Measurements from ENCODE around the gene SLC16A10. TPM values are rescaled to one million over a fixed set of nuclear protein-coding genes. Genes with fewer than 3 reads are reported as not detected.

The SLC16A10 gene
- total and polyA plus RNA-seq, 2 of the 8 experiments (the other 6 are each of a cell fraction or from before 2014, with no cell fraction given) = 18.6 to 23.2 TPM

DNA sequence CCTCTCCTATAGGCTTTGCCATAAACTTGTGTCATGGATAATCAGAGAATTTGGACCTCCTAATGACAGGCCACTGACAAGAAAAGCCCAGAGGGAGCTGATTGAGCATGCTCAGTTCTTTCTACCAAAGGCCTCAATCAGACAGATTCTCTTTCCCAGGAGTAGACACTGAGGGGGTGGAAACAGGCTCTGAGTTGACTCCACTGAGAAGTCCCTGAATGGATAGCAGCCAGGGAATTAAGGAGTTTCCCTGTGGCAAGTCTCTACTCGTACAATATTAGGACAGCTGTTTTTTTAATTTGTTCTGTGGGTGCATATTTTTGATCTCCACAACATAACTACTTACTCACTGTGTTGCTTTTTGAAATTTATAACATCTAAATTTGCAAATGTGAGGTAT, 63.3 kb downstream of the SLC16A10 start:
- no peak overlapping the region for H2BK12ac ChIP-seq (ENCODE audit: low read depth, low read length)
- no peaks in the 10 kb centered on the region for H3K36me3 ChIP-seq (ENCODE audit: control insufficient read depth in 2 of 4, insufficient read depth in 4 of 4, low read length in 3 of 4)
- POLR2A ChIA-PET (ENCODE audit: partially characterized antibody) = no interaction called here
- H3K14ac ChIP-seq (ENCODE audit: insufficient read length) = no peak overlapping the region
- no peak overlapping the region for H3K23ac ChIP-seq (ENCODE audit: insufficient read length)
- H3K56ac ChIP-seq (replicated peaks; ENCODE audit: insufficient read length, low read depth, low read length) = no peak overlapping the region
- CTCF ChIA-PET (ENCODE audit: partially characterized antibody) = no interaction called here
- no peaks in the 10 kb centered on the region for H3K79me2 ChIP-seq (ENCODE audit: control insufficient read depth in 1 of 2, insufficient read depth in 2 of 2, low read length in 2 of 2)
- FAIRE-seq (no peak), DNase-seq (ENCODE audit: low read depth in 1 of 2, low spot score in 2 of 2) (no peak)
- H2BK120ac ChIP-seq (replicated peaks; ENCODE audit: low read depth, low read length) = no peak overlapping the region
- no peak overlapping the region for H3K18ac ChIP-seq (ENCODE audit: extremely low read depth, low read length)
- H3K4ac ChIP-seq (replicated peaks; ENCODE audit: insufficient read length, low read depth, low read length) = no peak overlapping the region
- no peak overlapping the region for H3K27ac ChIP-seq (ENCODE audit: low read depth, low read length)
- peaks cover 0 to under 1% (median 0%) of the 10 kb centered on the region in 4 experiments; a peak in 1 of 7 replicates for H3K27me3 ChIP-seq (replicated peaks in 1 of 4; ENCODE audit: control insufficient read depth in 3 of 4, extremely low read depth in 1 of 4, insufficient read depth in 3 of 4, low read length in 3 of 4)
- no peak overlapping the region for H3K9ac ChIP-seq (replicated peaks in 1 of 4; ENCODE audit: extremely low read depth in 1 of 4, low read depth in 3 of 4, low read length in 3 of 4)
- TF ChIP-seq POU5F1 (IDR thresholded peaks at IDR 0.05; ENCODE audit: low read depth, low read length) = no peak
- TF ChIP-seq CHD2 (IDR thresholded peaks at IDR 0.05; ENCODE audit: low read length) = no peak
- TF ChIP-seq GABPA (IDR thresholded peaks at IDR 0.05; ENCODE audit: borderline replicate concordance, insufficient read depth, low read length) = no peak
- no peak for TF ChIP-seq RNF2 (IDR thresholded peaks at IDR 0.05; ENCODE audit: borderline replicate concordance, low read depth, low read length, missing control alignments, poor library complexity, severe bottlenecking)
- TF ChIP-seq EGR1 (IDR thresholded peaks at IDR 0.05; ENCODE audit: borderline replicate concordance, low read depth, low read length) = no peak
- TF ChIP-seq GTF2F1 (IDR thresholded peaks at IDR 0.05; ENCODE audit: borderline replicate concordance, low read depth, low read length) = no peak
- TF ChIP-seq, protein P1, sequence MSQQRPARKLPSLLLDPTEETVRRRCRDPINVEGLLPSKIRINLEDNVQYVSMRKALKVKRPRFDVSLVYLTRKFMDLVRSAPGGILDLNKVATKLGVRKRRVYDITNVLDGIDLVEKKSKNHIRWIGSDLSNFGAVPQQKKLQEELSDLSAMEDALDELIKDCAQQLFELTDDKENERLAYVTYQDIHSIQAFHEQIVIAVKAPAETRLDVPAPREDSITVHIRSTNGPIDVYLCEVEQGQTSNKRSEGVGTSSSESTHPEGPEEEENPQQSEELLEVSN (IDR thresholded peaks at IDR 0.05) = no peak
- no peak for TF ChIP-seq HDAC2 (IDR thresholded peaks at IDR 0.05; ENCODE audit: borderline replicate concordance in 1 of 2, low read depth in 2 of 2, low read length in 2 of 2)
- TF ChIP-seq MAX (IDR thresholded peaks at IDR 0.05) = no peak
- TF ChIP-seq FOSL1 (IDR thresholded peaks at IDR 0.05; ENCODE audit: insufficient read depth, low read depth, low read length) = no peak
- no peak for TF ChIP-seq RBBP5 (IDR thresholded peaks at IDR 0.05; ENCODE audit: borderline replicate concordance, low read depth, low read length)
- no peak for TF ChIP-seq JUND (IDR thresholded peaks at IDR 0.05; ENCODE audit: low read length)
- TF ChIP-seq HDAC6 (IDR thresholded peaks at IDR 0.05; ENCODE audit: low read depth, low read length) = no peak
- H3K4me1 ChIP-seq (replicated peaks in 1 of 4; ENCODE audit: control insufficient read depth in 3 of 4, insufficient read depth in 4 of 4, low read length in 3 of 4) = no peaks in the 10 kb centered on the region
- 81% methylated on average over 1 of the region's 1 CpG; no CpG with 5 or more reads in 1 of the 2 experiments for WGBS, 2 experiments (ENCODE audit: extremely low coverage in 1 of 2, insufficient coverage in 1 of 2, insufficient read length in 1 of 2, insufficient replicate concordance in 2 of 2, low coverage in 1 of 2, low lambda C conversion rate in 2 of 2, missing lambda C conversion rate in 1 of 2)
- H3K4me2 ChIP-seq (ENCODE audit: insufficient read depth in 1 of 2, low read depth in 2 of 2, low read length in 2 of 2) = no peak overlapping the region
- H2AFZ ChIP-seq (ENCODE audit: low read length) = no peak overlapping the region
- H3K79me1 ChIP-seq (ENCODE audit: low read depth, low read length) = no peaks in the 10 kb centered on the region; the same call in 1 of the 2 replicates
- H3K4me3 ChIP-seq (ENCODE audit: extremely low read depth in 1 of 4, insufficient read depth in 2 of 4, low read depth in 3 of 4, low read length in 4 of 4) = no peak overlapping the region
- H2AK5ac ChIP-seq (ENCODE audit: low read depth, low read length) = no peak overlapping the region
- H2BK15ac ChIP-seq (ENCODE audit: low read length) = no peak overlapping the region
- no peaks in the 10 kb centered on the region for H3K23me2 ChIP-seq (ENCODE audit: low read depth, low read length)
- no peaks in the 10 kb centered on the region for H3K9me3 ChIP-seq (ENCODE audit: insufficient read depth in 2 of 2, low read depth in 1 of 2, low read length in 1 of 2)
- no peaks in the 10 kb centered on the region for H4K20me1 ChIP-seq (replicated peaks in 1 of 2; ENCODE audit: control insufficient read depth in 1 of 2, insufficient read depth in 2 of 2, low read length in 2 of 2)
- H4K5ac ChIP-seq (ENCODE audit: insufficient read length, low read depth, low read length) = no peak overlapping the region
- no peak overlapping the region for H4K8ac ChIP-seq (ENCODE audit: extremely low read depth, insufficient read depth, low read length)
- no peak overlapping the region for H2BK5ac ChIP-seq (ENCODE audit: low read depth, low read length)
- no peak overlapping the region for H2BK20ac ChIP-seq (ENCODE audit: low read length)
- no peak overlapping the region for H4K91ac ChIP-seq (replicated peaks; ENCODE audit: insufficient read length, low read length)
